Activated CD8-positive, alpha-beta memory T cell treated with anti-CD3 and anti-CD28 coated beads, Interleukin-2, amount 50 U/mL, for 1 hour (primary cell): Measurements from ENCODE around the gene LCA5.
"Not testable (repeated sequence)": the region's sequence is repeated elsewhere in the genome, so short reads cannot be mapped to it uniquely, and the experiment has no call there.

Experiments used
- DNase-seq: peaks from one replicate; pipeline ENCODE4 v3.0.0-alpha.2; 2020; ENCODE audit errors: extremely low read depth

Gene LCA5

GRCh38 chr6:79467716-79468115, 69.5 kb downstream of the LCA5 start:
- DNase-seq: no peak

DNA sequence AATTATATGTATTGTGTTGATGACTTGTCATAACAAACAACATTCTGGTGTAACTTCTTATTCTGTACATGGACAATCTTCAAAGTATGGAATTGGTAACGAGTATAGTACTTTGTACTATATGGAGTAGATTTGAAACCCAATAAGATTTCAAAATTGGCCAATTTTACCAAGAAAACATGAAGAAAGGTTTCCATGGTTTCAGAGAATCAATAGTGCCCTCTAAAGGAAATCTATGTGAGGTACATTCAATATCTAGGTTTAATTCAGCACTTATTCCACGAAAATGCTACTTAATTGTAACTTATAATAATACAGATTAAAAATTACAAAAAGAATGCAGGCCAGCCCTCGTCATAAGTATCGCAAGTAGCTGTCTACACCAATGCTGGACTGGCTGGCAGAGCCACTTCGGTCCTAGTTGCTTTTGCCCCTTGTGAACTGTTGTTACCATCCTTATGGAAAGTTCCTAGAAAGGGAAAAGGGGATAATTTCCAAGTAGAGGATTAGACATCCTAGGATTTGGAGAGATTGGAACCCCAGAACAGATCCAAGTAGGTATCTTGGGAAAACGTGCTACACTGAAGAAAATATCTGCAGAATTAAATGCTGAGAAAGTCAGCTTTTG, 70.9 kb downstream of the LCA5 start:
- DNase-seq: no peak

DNA sequence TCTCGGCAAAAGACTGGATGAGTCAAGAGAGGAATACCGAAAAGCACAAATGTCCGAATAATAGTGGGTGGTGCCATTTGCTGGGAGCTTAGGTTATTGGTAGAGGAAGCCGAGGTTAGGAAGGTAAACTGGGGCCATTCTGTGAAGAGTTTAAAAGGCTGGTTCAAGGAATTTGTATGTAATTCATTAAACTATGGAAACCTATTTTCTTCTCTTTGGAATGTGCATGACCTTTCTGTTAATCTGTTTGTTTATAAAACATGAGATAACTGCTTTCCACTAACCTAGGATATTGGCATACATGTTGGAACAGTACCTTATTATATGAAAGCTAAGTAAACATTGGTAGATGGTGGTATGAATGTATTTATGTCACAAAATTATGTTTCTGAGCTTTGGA, 71.8 kb downstream of the LCA5 start:
- no peak for DNase-seq

DNA sequence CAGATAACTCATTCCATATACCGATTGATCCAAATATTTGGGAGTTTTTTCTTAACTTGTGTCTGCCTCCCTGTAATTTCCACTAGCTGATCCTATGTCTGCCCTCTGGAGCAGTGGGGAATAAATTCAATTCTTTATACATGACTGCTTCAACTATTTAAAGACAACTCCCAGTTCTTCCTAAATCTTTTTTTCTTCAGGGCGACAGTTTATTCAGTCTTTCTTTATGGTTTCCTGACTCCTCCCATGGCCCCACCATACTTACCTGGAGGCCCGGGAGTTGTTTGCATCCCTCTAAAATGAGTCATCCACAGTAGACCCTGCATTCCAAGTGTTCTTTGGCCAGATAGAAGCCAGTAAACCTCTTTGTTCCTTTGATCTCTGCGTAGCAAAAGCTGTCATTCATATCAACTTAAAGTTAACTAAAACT, 73.6 kb downstream of the LCA5 start:
- DNase-seq: no peak

DNA sequence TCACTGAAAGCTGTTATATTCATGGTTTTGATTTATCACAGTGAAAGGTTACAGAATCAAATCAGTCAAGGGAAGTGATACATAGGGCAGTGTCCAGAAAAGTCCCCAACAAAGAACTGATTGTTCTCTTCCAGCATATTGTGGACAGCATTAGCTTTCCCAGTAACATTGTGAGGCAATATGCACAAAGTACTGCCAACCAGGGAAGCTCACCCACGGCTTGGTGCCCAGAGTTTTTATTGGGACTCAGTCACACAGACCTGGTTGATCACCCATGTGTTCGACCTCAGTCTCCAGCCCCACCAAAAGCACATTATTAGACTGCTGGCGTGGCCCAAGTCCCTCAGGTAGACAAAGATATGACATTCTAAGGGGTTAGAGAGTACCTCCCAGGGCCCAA, 76.0 kb downstream of the LCA5 start:
- DNase-seq: no peak

DNA sequence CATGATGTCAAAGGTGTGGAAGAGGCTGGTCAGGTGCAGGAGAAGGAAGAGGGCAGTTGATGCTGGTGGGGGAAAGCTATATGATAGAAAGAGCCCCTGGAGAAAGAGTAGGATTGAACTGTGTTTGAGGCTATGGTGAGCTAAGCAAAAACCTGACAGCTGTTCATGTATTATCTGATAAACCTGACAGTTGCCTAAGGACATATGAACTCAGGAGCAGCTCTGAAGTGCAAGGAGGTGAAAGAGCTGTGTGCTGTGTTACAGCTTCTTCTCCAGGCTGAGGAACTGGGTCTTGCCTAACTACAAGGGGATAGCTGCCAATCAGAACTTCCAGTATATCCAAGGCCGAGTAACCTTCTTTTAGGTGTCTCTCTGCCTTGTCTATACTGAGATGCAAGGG, 81.8 kb downstream of the LCA5 start:
- no peak for DNase-seq

DNA sequence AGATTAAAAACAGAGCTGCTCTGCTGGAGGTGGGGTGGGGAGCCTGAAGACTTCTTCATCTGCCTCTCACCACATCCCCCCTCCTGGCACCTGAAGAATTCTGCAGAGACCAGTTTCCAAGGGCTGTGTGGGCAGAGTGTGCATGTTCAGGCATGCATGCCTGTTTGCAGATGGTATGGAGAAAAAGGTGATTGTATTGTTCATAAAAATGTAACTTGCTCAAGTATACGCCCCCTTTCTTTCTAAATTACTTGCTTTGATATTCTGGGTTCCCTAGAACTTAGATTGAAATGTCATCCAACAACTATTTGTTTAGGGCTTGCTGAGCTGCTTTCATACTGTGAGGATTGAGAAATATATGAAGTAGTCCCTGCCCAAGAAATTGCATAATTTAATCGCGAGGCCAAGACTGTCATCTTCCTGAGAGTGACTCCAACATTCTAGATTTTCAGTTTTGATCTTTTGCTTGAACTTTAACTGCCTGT, 83.6 kb downstream of the LCA5 start:
- DNase-seq: no peak

GRCh38 chr6:79450984-79451383, 86.2 kb downstream of the LCA5 start:
- DNase-seq: no peak

DNA sequence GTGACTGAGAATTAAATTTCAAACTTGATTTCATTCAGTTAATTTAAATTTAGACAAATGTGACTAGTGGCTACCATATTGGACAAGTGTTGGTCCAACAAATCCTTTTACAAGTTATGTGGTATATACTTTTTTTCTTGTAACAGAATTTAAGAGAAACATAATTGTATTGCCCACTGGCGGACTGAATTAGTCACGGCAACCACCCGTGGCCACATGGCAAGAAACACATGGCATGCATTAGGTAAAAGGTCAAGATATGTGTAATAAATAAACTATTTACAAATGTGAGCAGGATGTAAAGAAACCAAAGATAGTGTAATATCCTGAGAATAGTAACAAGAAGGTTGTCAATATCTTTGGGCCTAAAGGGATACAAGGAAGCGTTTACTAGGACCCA, 91.2 kb downstream of the LCA5 start:
- DNase-seq: no peak

GRCh38 chr6:79443876-79444275, 93.4 kb downstream of the LCA5 start:
- not testable (repeated sequence) for DNase-seq

- DNase-seq: no peak
Measured at GRCh38 chr6:79441192-79441591, 96.0 kb downstream of the LCA5 start.

GRCh38 chr6:79440598-79440997, 96.6 kb downstream of the LCA5 start:
- no peak for DNase-seq

GRCh38 chr6:79438030-79438429, 99.2 kb downstream of the LCA5 start:
- DNase-seq: no peak

- no peak for DNase-seq
Measured at GRCh38 chr6:79436241-79436640, 101.0 kb downstream of the LCA5 start.

DNA sequence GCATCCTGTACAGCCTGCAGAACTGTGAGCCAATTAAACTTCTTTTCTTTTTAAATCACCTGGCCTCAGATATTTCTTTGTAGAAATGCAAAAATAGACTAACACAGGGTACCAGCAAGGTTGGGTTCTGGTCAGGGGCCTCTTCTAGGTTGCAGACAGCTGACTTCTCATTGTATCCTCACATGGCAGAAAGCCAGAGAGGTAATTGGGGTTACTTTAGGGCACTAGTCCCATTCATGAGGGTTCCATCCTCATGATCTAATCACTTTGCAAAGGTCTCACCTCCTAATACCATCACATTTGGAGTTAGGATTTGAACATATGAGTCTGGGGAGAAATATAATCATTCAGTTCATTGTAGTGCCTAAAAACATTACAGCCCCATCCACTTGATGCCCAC, 101.5 kb downstream of the LCA5 start:
- DNase-seq: no peak
